ENCODE measurements around the gene IQSEC3. TPM values are rescaled to one million over a fixed set of nuclear protein-coding genes. Genes with fewer than 3 reads are reported as not detected.
"Not testable (repeated sequence)": the region's sequence is repeated elsewhere in the genome, so short reads cannot be mapped to it uniquely, and the experiment has no call there.

The IQSEC3 gene
- polyA plus RNA-seq, 1 donor from 2014 or later = not detected

DNA sequence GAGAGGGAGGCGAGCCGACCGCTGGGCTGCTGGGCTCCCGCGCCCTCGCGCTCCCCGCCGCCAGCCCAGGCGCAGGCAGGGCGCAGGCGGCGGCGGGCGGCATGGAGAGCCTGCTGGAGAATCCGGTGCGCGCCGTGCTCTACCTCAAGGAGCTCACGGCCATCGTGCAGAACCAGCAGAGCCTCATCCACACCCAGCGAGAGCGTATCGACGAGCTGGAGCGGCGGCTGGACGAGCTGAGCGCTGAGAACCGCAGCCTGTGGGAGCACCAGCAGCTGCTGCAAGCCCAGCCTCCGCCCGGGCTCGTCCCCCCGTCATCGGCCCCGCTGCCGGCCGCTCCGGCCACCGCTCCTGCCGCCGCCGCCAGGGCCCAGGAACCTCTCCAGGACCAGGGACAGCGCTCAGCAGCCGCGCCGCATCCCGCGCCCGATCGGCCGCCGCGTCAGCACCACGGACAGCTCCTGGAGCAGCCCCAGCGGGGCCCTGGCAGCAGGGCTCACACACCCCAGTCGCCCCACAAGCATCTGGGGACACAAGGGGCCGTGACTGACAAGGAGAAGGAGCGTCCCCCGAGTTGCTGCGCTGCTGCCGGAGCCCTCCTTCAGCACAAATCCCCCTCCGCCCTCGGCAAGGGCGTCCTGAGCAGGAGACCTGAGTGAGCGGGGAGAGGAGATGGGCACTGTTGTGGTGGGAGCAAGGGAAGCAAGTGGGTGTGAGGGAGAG lies 376 bp downstream of the IQSEC3 start:
- H3K36me3 Mint-ChIP-seq = not testable (repeated sequence)

DNA sequence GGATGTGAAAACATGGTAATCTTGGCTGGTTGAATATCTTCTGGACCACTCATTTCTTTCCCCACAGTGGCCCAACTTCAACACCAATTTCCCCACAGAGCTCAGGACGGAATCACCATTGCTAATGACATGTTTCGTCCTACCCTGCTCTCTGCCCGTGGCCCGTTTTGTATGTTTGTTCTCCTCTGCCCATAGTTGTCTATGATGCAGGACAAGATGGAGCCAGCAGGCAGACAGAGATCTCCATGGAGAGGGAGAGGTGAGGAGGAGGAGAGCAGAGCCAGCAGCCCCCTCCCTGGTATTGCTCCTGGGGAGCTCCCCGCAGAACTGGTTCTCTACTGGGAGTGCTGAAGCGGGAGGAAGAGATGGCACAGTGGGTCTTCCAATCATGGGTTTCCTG lies 3.1 kb downstream of the IQSEC3 start:
- not testable (repeated sequence) for H3K36me3 Mint-ChIP-seq, H3K4me3 Mint-ChIP-seq, H3K27ac Mint-ChIP-seq, H3K4me1 Mint-ChIP-seq, H3K9me3 Mint-ChIP-seq
- H3K27me3 Mint-ChIP-seq = peaks cover 40% of the 10 kb centered on the region

More for the DNA sequence above, 376 bp downstream of the IQSEC3 start:
- H3K27me3 Mint-ChIP-seq = peaks cover 32% of the 10 kb centered on the region
- H3K4me3 Mint-ChIP-seq, H3K27ac Mint-ChIP-seq, H3K9me3 Mint-ChIP-seq, H3K4me1 Mint-ChIP-seq: not testable (repeated sequence)

DNA sequence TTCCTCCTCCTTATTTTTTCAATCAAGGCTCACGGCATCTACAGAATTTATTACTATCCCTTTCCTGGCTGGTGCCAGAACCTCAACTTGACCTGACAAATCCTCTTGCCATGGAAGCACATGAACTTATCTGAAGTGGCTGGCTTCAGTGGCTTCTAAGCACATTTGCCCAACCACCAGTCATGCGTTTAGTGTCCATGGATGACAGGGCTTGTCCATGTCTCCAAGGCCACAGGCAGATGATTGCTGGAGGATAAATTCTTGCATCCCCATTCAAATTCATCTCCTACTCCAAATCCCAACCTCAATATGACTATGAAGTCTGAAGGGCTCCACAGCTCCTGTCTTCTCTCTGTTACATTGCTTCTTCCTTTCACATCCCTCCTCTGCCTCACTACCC lies 4.0 kb downstream of the IQSEC3 start:
- peaks cover 36% of the 10 kb centered on the region for H3K27me3 Mint-ChIP-seq
- not testable (repeated sequence) for H3K27ac Mint-ChIP-seq, H3K4me1 Mint-ChIP-seq, H3K36me3 Mint-ChIP-seq, H3K4me3 Mint-ChIP-seq, H3K9me3 Mint-ChIP-seq

DNA sequence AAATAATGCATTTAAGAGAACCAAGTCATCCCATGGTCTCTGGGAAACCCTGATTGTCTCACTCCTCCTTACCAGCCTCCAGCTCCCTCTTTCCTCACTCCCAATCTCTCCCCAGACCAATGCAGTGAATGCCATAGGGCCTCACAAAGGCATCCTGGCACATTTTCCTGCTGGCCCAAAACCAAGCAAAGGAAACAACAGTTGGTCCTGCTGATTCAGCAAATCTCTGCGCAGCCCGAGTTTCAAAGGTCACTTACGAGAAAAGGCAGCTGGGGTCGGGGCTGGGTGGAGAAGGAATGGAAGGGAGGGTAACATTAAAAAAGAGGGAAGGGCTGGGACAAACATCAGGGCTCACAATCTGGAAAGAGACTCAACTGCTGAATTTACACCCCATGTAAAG lies 5.5 kb downstream of the IQSEC3 start:
- not testable (repeated sequence) for H3K27ac Mint-ChIP-seq, H3K4me1 Mint-ChIP-seq, H3K36me3 Mint-ChIP-seq, H3K9me3 Mint-ChIP-seq, H3K4me3 Mint-ChIP-seq
- H3K27me3 Mint-ChIP-seq = peaks cover 46% of the 10 kb centered on the region

DNA sequence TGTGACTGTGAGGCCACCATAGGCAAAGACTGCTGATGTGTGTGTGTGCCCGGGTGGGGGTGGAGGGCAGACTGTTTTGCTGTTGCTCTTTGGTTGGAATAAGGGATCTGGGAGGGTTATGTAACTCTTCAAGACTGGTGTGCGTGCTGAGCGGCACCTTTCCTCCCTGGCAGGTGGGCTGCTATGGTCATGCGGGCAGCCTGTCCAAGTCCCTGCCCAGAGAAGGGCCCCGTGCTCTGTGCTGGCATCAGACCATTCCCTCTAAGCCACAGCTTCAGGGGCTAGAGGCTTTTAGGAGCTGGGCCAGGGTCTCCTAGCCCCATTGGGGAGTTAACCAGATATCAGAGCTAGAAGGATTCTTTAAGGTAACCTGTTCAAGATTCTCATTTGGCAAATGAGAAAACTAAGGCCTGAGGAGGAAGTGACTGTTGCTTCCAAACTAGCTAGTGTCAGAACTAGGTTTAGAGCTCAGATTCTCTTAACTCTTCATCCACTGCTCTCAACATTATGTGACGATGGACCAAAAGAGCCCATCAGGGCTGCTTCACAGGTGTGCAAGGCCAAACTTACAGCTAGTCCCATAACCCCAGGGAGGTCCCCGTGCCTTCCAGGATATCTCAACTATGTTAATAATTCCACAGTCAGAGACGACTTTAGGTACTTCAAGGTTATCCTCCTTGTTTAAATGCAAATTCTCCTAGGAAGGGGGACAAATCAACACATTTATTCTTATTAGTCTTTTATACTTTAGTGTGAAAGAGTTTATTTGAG lies 8.0 kb downstream of the IQSEC3 start:
- H3K27me3 Mint-ChIP-seq = peaks cover 48% of the 10 kb centered on the region
- not testable (repeated sequence) for H3K4me1 Mint-ChIP-seq, H3K36me3 Mint-ChIP-seq, H3K27ac Mint-ChIP-seq, H3K9me3 Mint-ChIP-seq, H3K4me3 Mint-ChIP-seq

DNA sequence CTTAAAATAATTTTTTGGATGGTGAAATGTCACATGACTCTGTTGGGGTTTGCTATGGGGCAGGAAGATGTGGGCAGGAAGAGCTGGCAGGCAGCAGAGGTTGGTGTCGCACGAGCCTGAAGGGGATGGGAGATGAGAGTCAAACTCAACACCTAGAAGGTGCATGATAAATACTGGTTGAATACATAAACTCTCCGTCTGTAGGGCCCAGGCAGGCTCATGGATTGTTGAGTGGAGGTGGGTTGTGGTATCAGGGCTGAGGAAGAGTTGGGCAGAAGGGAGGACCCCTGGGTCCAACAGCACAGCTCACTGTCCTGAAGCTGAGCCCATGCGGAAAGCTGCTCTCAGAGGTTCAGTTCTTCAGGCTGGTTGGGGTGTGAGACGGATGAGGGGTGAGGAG lies 9.0 kb downstream of the IQSEC3 start:
- Mint-ChIP-seq H3K27me3 (peaks cover 45% of the 10 kb centered on the region), H3K4me3 (peak overlapping the region in 1 of 4 donors; percentile 9)
- H3K9me3 Mint-ChIP-seq, H3K36me3 Mint-ChIP-seq, H3K4me1 Mint-ChIP-seq, H3K27ac Mint-ChIP-seq: not testable (repeated sequence)

- H3K27ac Mint-ChIP-seq, H3K9me3 Mint-ChIP-seq, H3K4me3 Mint-ChIP-seq, H3K36me3 Mint-ChIP-seq, H3K4me1 Mint-ChIP-seq: not testable (repeated sequence)
- peaks cover 44% of the 10 kb centered on the region for H3K27me3 Mint-ChIP-seq
Observed at GRCh38 chr12:76102-76501, 9.5 kb downstream of the IQSEC3 start.

DNA sequence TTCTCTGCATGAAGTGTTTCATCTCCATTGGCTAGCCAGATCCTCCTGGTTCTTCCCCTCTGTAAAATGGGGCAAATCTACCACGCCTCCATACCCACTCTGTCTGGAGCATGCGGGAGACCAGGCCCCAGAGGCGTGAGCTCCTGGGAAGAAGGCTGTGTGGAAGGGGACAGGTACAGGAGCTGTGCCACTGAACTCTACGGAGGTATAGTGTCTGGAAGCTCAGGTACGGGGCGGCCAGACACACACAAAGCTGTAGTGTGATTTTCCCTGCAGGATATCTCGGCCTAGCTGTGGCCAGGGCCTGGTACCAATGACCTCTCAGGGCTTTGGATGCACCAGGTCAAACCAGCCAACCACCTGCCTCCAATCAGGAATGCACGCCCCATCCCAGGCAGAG lies 10.0 kb downstream of the IQSEC3 start:
- H3K9me3 Mint-ChIP-seq, H3K4me3 Mint-ChIP-seq, H3K36me3 Mint-ChIP-seq, H3K27ac Mint-ChIP-seq, H3K4me1 Mint-ChIP-seq: not testable (repeated sequence)
- H3K27me3 Mint-ChIP-seq = peaks cover 45% of the 10 kb centered on the region

GRCh38 chr12:77101-77719 lies 10.6 kb downstream of the IQSEC3 start:
- H3K27ac Mint-ChIP-seq = not testable (repeated sequence)

DNA sequence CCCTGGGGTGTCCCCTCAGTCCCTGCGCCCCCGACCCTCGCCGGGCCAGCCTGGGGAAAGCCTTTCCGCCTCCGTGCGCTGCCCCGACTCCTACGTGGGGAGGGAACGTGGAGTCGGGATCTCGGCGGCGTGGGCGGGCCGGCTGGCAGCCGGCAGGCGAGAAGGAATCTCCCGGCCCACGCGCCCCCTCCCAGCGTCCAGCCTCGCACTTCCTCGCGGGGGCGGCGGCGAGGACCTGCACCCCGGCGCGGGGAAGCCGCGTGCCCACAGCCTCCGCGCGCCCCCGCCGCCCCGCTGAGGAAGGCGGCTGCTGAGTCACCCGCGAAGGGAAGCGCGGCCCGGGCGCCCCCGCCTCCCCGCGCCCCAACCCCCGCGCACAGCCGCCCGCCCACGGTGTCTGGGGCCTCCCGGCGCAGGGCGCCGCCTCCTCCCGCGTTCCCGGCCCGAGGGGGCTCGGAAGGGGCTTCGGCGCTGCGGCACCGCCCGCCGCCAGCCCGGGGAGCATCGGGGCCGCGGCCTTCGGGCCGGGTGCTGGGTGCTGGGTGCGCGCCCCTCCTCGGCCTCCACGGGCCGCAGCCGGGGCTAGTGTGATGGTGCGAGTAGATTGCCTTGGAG lies 11.3 kb downstream of the IQSEC3 start:
- not testable (repeated sequence) for H3K27ac Mint-ChIP-seq, H3K9me3 Mint-ChIP-seq, H3K4me3 Mint-ChIP-seq, H3K4me1 Mint-ChIP-seq, H3K36me3 Mint-ChIP-seq
- peaks cover 47% of the 10 kb centered on the region for H3K27me3 Mint-ChIP-seq

More at GRCh38 chr12:77101-77719, 10.6 kb downstream of the IQSEC3 start:
- H3K4me1 Mint-ChIP-seq, H3K4me3 Mint-ChIP-seq, H3K36me3 Mint-ChIP-seq, H3K9me3 Mint-ChIP-seq: not testable (repeated sequence)
- peaks cover 47% of the 10 kb centered on the region for H3K27me3 Mint-ChIP-seq

DNA sequence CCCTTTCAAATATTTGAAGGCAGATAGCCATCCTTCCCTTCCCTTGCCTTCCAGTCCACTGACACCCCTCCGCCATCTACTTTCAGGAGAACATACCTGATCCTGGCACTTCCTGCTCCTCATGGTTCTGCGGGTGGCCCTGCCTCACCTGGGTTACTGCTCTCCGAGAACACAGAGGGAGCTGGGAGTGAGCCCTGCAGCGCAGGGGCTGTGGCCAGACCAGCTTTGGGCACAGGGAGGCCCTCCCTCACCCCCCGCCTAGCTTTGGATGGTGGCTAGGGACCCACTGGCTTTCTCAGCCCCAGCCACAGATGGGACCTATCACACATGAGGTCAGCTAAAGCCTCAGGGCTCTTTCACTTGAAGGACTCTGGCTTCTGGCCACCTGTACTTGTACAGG lies 12.4 kb downstream of the IQSEC3 start:
- Mint-ChIP-seq H3K36me3 (peaks cover 2% of the 10 kb centered on the region), H3K27ac (peak overlapping the region in 1 of 3 donors; percentile 51), H3K4me3 (no peak overlapping the region), H3K4me1 (peaks cover 0 to 1% (median 0%) of the 10 kb centered on the region in 3 donors), H3K27me3 (peaks cover 43% of the 10 kb centered on the region), H3K9me3 (peaks cover 0 to 2% (median 0%) of the 10 kb centered on the region in 3 donors)

DNA sequence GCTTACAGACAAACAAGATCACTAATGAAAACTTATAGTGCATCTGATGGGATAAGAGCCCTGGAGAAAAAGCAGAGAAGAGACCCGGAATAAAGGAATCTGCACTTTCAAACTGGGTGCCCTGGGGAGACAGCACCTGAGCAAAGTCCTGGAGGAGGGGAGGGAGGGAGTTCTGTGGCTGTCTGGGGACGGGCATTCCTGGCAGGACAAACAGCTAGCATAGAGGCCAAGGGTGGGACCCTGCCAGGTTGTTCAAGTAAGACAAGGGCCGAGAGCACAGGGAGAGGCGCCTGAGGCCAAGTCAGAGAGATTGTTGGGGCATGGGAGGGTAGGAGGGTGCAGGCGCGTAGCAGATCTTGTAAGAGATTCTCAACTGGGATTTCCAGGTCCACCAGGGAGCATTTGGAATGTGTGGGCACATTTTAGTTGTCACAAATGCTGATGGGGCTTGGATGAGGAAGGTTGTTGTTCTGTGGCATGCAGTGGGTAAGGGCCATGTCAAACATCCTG lies 14.2 kb downstream of the IQSEC3 start:
- H3K4me1 Mint-ChIP-seq = peaks cover 0 to 1% (median 0%) of the 10 kb centered on the region in 3 donors
- peaks cover 37% of the 10 kb centered on the region for H3K27me3 Mint-ChIP-seq
- no peak overlapping the region for H3K27ac Mint-ChIP-seq
- peaks cover 2% of the 10 kb centered on the region for H3K36me3 Mint-ChIP-seq
- peaks cover 0 to 2% (median 0%) of the 10 kb centered on the region in 3 donors for H3K9me3 Mint-ChIP-seq
- peak overlapping the region in 1 of 4 donors; percentile 71 for H3K4me3 Mint-ChIP-seq

DNA sequence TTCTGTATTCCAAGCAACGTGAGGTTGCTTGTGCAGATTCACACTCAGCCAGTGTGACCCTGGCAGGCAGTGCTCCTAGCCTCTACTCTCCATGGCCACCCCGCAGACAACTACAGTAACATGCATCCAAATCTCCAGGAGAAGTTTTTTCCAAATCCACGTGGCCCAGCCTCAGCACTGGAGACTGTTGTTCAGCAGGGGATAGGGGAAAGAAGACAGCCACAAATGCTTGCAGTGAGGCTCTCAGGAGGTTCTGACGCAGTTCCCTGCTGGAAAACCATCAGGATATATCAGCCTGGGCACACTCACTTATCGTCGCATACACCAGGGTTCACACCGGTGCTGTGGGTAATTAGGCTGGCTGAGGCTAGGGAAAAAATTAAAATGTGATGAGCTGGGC lies 16.2 kb downstream of the IQSEC3 start:
- H3K27me3 Mint-ChIP-seq = peaks cover 25% of the 10 kb centered on the region

GRCh38 chr12:84056-84455 lies 17.5 kb downstream of the IQSEC3 start:
- peaks cover 20% of the 10 kb centered on the region for H3K27me3 Mint-ChIP-seq
- H3K9me3 Mint-ChIP-seq = peaks cover 0 to 5% (median 2%) of the 10 kb centered on the region in 3 donors
- no peak overlapping the region for H3K27ac Mint-ChIP-seq
- H3K36me3 Mint-ChIP-seq = peaks cover 2% of the 10 kb centered on the region
- H3K4me3 Mint-ChIP-seq = no peak overlapping the region
- no peaks in the 10 kb centered on the region for H3K4me1 Mint-ChIP-seq

More for the DNA sequence above, 16.2 kb downstream of the IQSEC3 start:
- H3K27ac Mint-ChIP-seq = peak overlapping the region in 1 of 3 donors; percentile 20
- no peak overlapping the region for H3K4me3 Mint-ChIP-seq
- H3K9me3 Mint-ChIP-seq = peaks cover 0 to 2% (median 0%) of the 10 kb centered on the region in 3 donors
- peaks cover 0 to 1% (median 0%) of the 10 kb centered on the region in 3 donors for H3K4me1 Mint-ChIP-seq
- peaks cover 2% of the 10 kb centered on the region for H3K36me3 Mint-ChIP-seq

- peaks cover 2% of the 10 kb centered on the region for H3K36me3 Mint-ChIP-seq
- no peak overlapping the region for H3K27ac Mint-ChIP-seq
- no peaks in the 10 kb centered on the region for H3K4me1 Mint-ChIP-seq
- peaks cover 5 to 13% (median 8%) of the 10 kb centered on the region in 3 donors for H3K9me3 Mint-ChIP-seq
- peaks cover 11% of the 10 kb centered on the region for H3K27me3 Mint-ChIP-seq
- H3K4me3 Mint-ChIP-seq = no peak overlapping the region
Observed at GRCh38 chr12:85191-85666, 18.7 kb downstream of the IQSEC3 start.

Data from IgD-negative memory B cell (primary cell).